CD4-positive, alpha-beta T cell treated with Interleukin-21 for 1 hour (primary cell): Measurements from ENCODE around the gene GABRG3.

Experiments
- DNase-seq: peaks from one replicate; pipeline ENCODE4 v3.0.0-alpha.2; 2020

The GABRG3 gene

GRCh38 chr15:26970712-26971210 lies at the start of gene GABRG3:
TSS of gene GABRG3 (plus strand) at chr15:26971181.
- no peak for DNase-seq

DNA sequence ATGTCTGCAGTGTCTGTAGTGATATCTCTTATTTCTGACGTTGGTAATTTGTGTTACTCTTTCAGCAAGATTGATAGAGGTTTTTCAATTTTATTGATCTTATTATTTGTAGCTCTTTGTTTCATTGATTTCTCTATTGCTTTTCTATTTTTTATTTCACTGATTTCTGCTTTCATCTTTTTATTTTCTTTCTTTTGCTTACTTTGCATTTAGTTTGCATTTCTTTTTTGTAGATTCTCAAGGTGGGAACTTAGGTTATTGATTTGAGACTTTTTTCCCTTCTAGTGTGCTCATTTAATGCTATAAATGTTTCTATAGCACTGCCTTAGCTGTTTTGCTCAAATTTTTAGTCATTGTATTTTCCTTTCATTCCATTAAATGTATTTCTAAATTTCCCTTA lies 49.5 kb upstream of the GABRG3 start:
- no peak for DNase-seq

DNA sequence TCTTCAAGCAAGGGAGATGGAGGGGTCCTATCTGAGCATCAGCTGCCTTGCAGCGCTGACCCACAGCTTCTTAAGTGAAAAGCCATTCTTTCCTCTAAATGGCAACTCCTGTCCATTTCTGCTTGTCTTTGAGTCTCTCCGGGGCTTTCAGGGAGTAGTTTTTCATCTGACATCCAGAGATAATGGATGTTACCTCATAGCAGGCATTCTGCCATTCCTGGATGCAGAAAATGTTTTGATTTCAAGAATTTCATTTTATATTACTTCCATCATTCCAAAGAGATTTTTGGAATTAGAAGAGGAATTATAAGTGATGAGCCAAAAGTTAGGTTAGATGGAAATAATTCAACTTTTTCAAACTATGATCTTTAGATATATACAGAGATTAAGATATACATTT lies 44.9 kb upstream of the GABRG3 start:
- DNase-seq = no peak

DNA sequence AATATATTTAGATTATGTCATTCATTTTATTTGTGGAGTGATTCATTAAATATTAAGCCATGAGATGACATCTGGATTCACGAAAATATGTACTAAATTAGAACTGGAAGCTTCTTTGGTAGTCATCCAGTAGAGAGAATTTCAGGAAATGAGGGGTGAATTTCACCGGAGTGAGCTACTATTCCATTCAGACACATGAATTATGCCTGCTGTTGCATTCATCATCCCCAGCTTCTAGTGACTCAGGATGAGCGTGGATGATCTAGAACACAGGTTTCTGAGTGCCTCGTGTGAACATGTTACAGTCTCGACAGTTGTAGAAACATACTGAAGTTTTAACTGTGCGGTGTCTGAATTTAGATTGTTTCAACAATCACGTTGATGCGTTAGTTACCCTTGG lies 42.9 kb upstream of the GABRG3 start:
- no peak for DNase-seq

- no peak for DNase-seq
Measured at GRCh38 chr15:26929588-26929987, 41.4 kb upstream of the GABRG3 start.

GRCh38 chr15:26934848-26935247 lies 36.1 kb upstream of the GABRG3 start:
- DNase-seq = no peak

DNA sequence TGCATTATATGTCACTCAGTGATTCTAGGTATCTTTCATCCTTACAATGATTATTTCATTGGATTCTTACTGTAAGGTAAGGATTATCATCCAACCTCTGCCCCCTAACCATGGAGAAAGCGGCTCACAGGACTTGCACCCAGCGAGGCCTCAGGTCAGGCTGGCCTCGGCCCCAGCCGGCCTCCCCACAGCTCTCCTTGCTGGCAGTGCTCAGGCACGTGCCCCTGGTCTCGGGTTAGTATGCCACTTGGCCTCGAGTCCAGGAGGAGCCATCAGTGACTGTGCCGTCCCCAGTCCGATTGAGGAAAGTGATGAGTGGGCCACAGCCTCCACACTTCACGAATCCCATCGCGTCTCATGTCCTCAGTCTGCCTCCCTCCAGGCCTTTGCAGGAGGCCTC lies 35.7 kb upstream of the GABRG3 start:
- no peak for DNase-seq

GRCh38 chr15:26936502-26936901 lies 34.5 kb upstream of the GABRG3 start:
- DNase-seq = no peak

DNA sequence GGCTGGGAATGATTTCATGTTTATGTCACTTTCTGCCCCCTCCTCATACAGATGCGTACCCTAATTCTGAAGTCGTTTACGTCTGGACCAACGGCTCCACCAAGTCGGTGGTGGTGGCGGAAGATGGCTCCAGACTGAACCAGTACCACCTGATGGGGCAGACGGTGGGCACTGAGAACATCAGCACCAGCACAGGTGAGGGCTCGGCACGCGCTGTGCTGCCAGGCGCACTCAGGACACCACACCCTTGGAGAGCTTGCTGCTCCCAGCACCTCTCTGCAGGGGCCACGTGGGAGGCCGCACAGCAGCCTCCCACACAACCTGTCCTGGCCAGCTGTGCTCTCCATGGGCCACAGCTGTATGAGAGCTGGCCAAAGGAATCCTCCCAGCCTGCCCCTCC lies 33.8 kb upstream of the GABRG3 start:
- no peak for DNase-seq

- no peak for DNase-seq
Measured at GRCh38 chr15:26939398-26939797, 31.6 kb upstream of the GABRG3 start.

GRCh38 chr15:26941489-26941888 lies 29.5 kb upstream of the GABRG3 start:
- DNase-seq = no peak

- DNase-seq = no peak
Measured at GRCh38 chr15:26943866-26944265, 27.1 kb upstream of the GABRG3 start.

DNA sequence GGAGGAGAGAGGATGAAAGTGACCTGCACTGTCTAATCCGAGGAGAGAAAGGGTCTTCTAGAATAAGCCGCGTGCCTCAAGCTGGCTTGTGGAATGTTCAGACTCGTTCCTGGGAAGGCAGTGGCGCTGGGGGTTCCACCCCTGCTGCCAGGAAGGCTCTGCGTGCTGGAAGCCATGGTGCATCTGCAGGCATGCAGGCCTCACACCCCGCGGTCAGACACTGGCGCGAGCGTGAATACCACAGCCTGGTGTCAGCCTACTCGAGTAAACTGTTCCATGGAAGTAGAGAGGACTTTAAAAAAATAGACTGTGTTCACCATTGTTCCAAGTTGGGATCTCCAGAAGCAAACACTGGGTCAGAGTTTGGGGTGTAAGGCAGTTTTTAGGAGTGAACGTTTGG lies 25.9 kb upstream of the GABRG3 start:
- no peak for DNase-seq

DNA sequence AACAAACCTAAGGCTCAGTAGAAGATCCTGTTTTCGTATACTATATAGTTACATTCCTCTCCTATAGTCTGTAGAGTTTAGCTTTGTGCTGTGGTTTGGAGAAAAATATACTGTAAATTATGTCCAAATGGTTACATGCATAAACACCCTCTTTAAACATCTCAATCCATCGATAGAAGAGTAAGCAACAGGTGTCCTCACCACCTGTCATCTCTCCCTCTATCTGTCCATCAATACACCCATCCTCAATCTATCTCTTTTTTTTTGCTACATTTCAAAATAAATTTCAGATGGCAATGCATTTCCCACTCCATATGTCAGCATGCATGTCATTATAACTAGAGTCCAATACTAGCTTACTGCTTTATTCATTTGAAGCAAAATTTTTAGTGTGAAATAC lies 21.0 kb upstream of the GABRG3 start:
- no peak for DNase-seq

GRCh38 chr15:26954403-26954802 lies 16.6 kb upstream of the GABRG3 start:
- no peak for DNase-seq

GRCh38 chr15:26967719-26968269 lies 3.2 kb upstream of the GABRG3 start:
- no peak for DNase-seq

DNA sequence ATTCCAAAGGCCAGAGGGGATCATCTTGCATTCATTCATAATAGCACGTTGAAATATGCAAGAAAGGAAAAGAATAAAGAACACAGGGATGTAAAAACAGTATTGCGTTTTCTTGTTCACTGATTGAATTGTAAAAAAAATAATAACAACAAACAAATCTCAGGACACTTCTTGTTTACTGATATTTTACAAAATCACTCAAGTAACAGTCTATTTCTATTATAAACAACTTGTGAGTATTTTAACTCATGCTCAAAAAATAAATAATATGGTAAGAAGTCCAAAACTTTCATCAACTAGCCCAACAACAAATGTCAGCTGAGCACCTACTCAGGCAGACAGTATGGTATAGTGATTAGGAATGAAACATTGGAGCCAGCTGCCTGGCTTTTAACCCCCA lies 2.2 kb upstream of the GABRG3 start:
- DNase-seq = no peak

GRCh38 chr15:26971271-26972018 lies 464 bp downstream of the GABRG3 start:
- no peak for DNase-seq

GRCh38 chr15:26972636-26973035 lies 1.7 kb downstream of the GABRG3 start:
- no peak for DNase-seq

DNA sequence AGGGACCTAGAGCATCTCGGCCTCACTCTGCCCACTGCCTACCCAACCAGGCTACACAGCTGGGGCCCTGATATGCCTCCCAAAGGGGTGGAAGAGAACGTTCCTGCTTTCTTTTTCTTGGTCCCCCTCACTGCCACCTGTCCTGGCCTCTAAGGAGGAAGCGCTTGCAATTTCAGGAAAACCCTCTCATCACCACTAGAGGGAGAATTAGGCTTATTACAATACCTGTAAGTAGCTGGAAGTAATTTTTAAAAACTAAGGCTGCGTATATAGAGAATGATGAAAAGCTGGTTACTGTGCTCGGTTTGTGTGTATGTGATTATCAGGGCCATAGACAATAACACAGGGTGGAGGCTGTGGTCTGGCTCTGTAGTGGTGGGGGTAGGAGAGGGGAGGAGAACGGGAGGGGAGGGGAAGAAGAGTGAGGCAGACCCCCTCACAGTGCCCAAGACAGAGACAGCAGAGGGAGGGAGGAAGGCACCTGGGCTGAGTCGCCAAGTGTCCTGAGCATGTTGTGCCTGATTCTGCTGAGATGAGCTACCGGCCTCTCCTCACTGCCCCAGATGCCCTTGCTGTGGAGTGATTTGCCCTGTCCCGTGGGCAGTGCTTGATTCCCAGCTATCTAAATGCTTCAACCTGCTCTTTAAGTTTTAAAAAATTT lies 3.3 kb downstream of the GABRG3 start:
- DNase-seq = no peak

GRCh38 chr15:26981492-26981891 lies 10.5 kb downstream of the GABRG3 start:
- DNase-seq = no peak

GRCh38 chr15:26983822-26984221 lies 12.8 kb downstream of the GABRG3 start:
- no peak for DNase-seq

DNA sequence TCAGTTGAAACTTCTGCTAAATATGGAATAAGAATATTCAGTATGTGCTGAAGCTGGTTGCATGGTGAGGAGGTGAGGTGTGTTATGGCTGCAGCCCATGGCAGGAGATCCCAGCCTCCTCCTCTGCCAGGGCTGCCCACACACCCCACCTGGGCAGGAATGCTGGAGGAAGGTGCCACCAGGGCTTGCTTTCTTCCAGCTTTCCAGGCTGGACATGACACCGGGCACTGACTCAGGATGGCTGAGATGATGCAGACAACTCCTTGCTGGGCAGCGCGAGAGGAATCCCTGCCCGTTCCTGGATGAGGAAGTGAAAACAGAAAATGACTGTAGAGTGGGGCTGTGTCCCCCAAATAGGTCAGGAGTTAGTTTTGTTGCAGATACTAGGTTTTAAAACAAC lies 14.1 kb downstream of the GABRG3 start:
- no peak for DNase-seq

DNA sequence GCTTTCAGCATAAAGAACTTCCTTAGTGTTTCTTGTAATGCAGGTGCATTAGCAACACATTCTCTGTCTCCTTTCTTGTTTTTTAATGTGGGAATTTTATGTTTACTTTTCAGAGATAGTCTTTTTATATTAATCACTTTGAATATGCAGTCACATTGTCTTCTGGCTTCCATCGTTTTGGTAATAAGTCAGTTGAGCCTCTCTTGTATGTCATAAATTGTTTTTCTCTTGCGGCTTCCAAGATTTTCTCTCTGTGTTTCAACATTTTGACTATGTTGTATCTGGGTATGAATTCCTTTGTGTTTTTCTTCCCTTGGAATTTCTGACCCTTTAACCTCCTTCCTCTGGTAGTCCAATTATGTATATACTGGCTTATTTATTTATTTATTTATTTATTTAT lies 25.3 kb downstream of the GABRG3 start:
- DNase-seq = no peak
